IMR-90 (cell line): ENCODE data around the gene DDX59. TPM values are rescaled to one million over a fixed set of nuclear protein-coding genes. Genes with fewer than 3 reads are reported as not detected.

Experiments used
- ATAC-seq: fragments of 200-7000 bp; cut with Tn5 transposase; 2 replicates; pipeline ENCODE4 v1.9.1; 2020; ENCODE audit warnings: low read depth, mild to moderate bottlenecking, moderate library complexity
- BruUV-seq: library from RNA; stranded (reverse); fragments of 400-500 nt; replicated peaks from 2 replicates; lab custom pipeline; 2021; lab: Mats Ljungman, UMichigan
- CTCF ChIA-PET: fragments of 300-600 bp; formaldehyde crosslinking; extraction: SDS; loops from one replicate; lab custom pipeline; 2021; ENCODE audit warnings: antibody characterized with exemption; lab: Yijun Ruan, JAX
- POLR2A ChIA-PET: fragments of 300-600 bp; sonication (Branson Sonifier 250); formaldehyde crosslinking; loops from one replicate; lab custom pipeline; 2022; ENCODE audit warnings: antibody characterized with exemption; ENCODE audit not compliant: unreplicated experiment; lab: Charles Lee
- DNase-seq: peaks from one replicate; pipeline ENCODE4 v3.0.0; 2013
- H2AFZ ChIP-seq: replicated peaks from 2 replicates; pipeline ENCODE3; 2013; ENCODE audit warnings: low read length, mild to moderate bottlenecking; ENCODE audit not compliant: poor library complexity
- H2AK5ac ChIP-seq: 2 replicates; pipeline ENCODE4 v1.6.1; 2013; ENCODE audit warnings: low read depth, low read length, inconsistent platforms
- H2AK9ac ChIP-seq: replicated peaks from 2 replicates; pipeline ENCODE3; 2013; ENCODE audit warnings: mild to moderate bottlenecking, low read depth, low read length, moderate library complexity; ENCODE audit not compliant: poor library complexity
- H2BK120ac ChIP-seq: 2 replicates; pipeline ENCODE4 v1.6.1; 2013; ENCODE audit warnings: low read depth, low read length, inconsistent platforms
- H2BK15ac ChIP-seq: 3 replicates; pipeline ENCODE4 v1.6.1; 2013; ENCODE audit warnings: low read depth, low read length, inconsistent platforms
- H2BK20ac ChIP-seq: 2 replicates; pipeline ENCODE4 v1.6.1; 2013; ENCODE audit warnings: low read depth, mild to moderate bottlenecking, inconsistent platforms, low read length, moderate library complexity
- H2BK5ac ChIP-seq: 2 replicates; pipeline ENCODE4 v1.6.1; 2013; ENCODE audit warnings: mild to moderate bottlenecking, low read depth, low read length, inconsistent platforms; ENCODE audit not compliant: poor library complexity, severe bottlenecking
- H3K14ac ChIP-seq: replicated peaks from 2 replicates; pipeline ENCODE4 v1.6.1; 2013; ENCODE audit warnings: low read depth, low read length, inconsistent platforms
- H3K18ac ChIP-seq: 2 replicates; pipeline ENCODE4 v1.6.1; 2013; ENCODE audit warnings: low read depth, low read length, control low read depth
- H3K23ac ChIP-seq: 2 replicates; pipeline ENCODE4 v1.6.1; 2013; ENCODE audit warnings: low read depth, low read length, inconsistent platforms
- H3K27ac ChIP-seq: 2 replicates; pipeline ENCODE4 v1.5.1; 2013; ENCODE audit warnings: mild to moderate bottlenecking, control low read depth, low read length; ENCODE audit not compliant: insufficient read depth
- H3K27me3 ChIP-seq: 2 replicates; pipeline ENCODE4 v1.6.1; 2013; ENCODE audit warnings: low read length; ENCODE audit not compliant: control insufficient read depth, insufficient read depth
- H3K36me3 ChIP-seq: 2 replicates; pipeline ENCODE4 v1.6.1; 2013; ENCODE audit warnings: low read length, mixed read lengths; ENCODE audit not compliant: control insufficient read depth, insufficient read depth
- H3K4ac ChIP-seq: 2 replicates; pipeline ENCODE4 v1.6.1; 2013; ENCODE audit warnings: low read depth, low read length, inconsistent platforms
- H3K4me1 ChIP-seq: 2 replicates; pipeline ENCODE4 v1.6.1; 2013; ENCODE audit warnings: low read length, mixed read lengths; ENCODE audit not compliant: control insufficient read depth, insufficient read depth
- H3K4me2 ChIP-seq: 2 replicates; pipeline ENCODE4 v1.6.1; 2013; ENCODE audit warnings: low read depth, mild to moderate bottlenecking, control low read depth, low read length, moderate library complexity
- H3K4me3 ChIP-seq: 2 replicates; pipeline ENCODE4 v1.5.1; 2013; ENCODE audit warnings: low read depth, mild to moderate bottlenecking, control low read depth, low read length, moderate library complexity; ENCODE audit not compliant: insufficient read depth
- H3K56ac ChIP-seq: 2 replicates; pipeline ENCODE4 v1.6.1; 2013; ENCODE audit warnings: low read length, inconsistent platforms; ENCODE audit not compliant: insufficient read depth; ENCODE audit errors: extremely low read depth
- H3K79me1 ChIP-seq, 2 experiments: 2 replicates each; pipeline ENCODE4 v1.6.1; 2013; ENCODE audit warnings: low read length in 2 of 2, inconsistent platforms in 1 of 2, low read depth in 1 of 2
- H3K9ac ChIP-seq: 2 replicates; pipeline ENCODE4 v1.6.1; 2013; ENCODE audit warnings: low read depth, low read length, control low read depth
- H3K9me1 ChIP-seq: 2 replicates; pipeline ENCODE4 v1.6.1; 2013; ENCODE audit warnings: low read length, inconsistent platforms; ENCODE audit not compliant: insufficient read depth
- H3K9me3 ChIP-seq: 2 replicates; pipeline ENCODE4 v1.6.1; 2013; ENCODE audit warnings: low read length; ENCODE audit not compliant: control insufficient read depth, insufficient read depth
- H4K20me1 ChIP-seq: 2 replicates; pipeline ENCODE4 v1.6.1; 2013; ENCODE audit warnings: low read length, inconsistent platforms; ENCODE audit not compliant: insufficient read depth
- H4K5ac ChIP-seq: 2 replicates; pipeline ENCODE4 v1.6.1; 2013; ENCODE audit warnings: mild to moderate bottlenecking, low read depth, low read length, control low read depth
- H4K8ac ChIP-seq, 2 experiments: 2 replicates each; pipeline ENCODE4 v1.6.1; 2013; ENCODE audit warnings: low read depth in 2 of 2, low read length in 2 of 2, control low read depth in 1 of 2, inconsistent platforms in 1 of 2
- H4K91ac ChIP-seq: 2 replicates; pipeline ENCODE4 v1.6.1; 2013; ENCODE audit warnings: low read depth, low read length, inconsistent platforms; ENCODE audit not compliant: insufficient read depth
- BHLHE40 ChIP-seq: fragments of 150-350 bp; IDR thresholded peaks from 2 replicates; pipeline ENCODE4 v1.6.1; 2016; ENCODE audit warnings: mild to moderate bottlenecking, low read depth, low read length
- CEBPB ChIP-seq: IDR thresholded peaks from 2 replicates; pipeline ENCODE4 v1.6.1; 2012; ENCODE audit warnings: low read depth, low read length, improper control_type of control experiment
- FOS ChIP-seq: fragments of 150-350 bp; IDR thresholded peaks from 2 replicates; pipeline ENCODE4 v1.6.1; 2016; ENCODE audit warnings: low read depth, low read length
- MAFK ChIP-seq: IDR thresholded peaks from 2 replicates; pipeline ENCODE4 v1.6.1; 2012; ENCODE audit warnings: low read depth, low read length, improper control_type of control experiment
- POLR2A ChIP-seq: IDR thresholded peaks from 2 replicates; pipeline ENCODE4 v1.6.1; 2012; ENCODE audit warnings: mild to moderate bottlenecking, low read depth, low read length
- RAD21 ChIP-seq: IDR thresholded peaks from 2 replicates; pipeline ENCODE4 v1.6.1; 2012; ENCODE audit warnings: low read length, improper control_type of control experiment
- RCOR1 ChIP-seq: IDR thresholded peaks from 2 replicates; pipeline ENCODE4 v1.6.1; 2012; ENCODE audit warnings: mild to moderate bottlenecking, low read length, improper control_type of control experiment; ENCODE audit not compliant: insufficient replicate concordance
- SMC3 ChIP-seq: fragments of 150-350 bp; IDR thresholded peaks from 2 replicates; pipeline ENCODE4 v1.6.1; 2016; ENCODE audit warnings: low read depth, mild to moderate bottlenecking, antibody characterized with exemption, low read length, moderate library complexity
- USF2 ChIP-seq: fragments of 150-350 bp; IDR thresholded peaks from 2 replicates; pipeline ENCODE4 v1.6.1; 2017; ENCODE audit warnings: mild to moderate bottlenecking, antibody characterized with exemption, low read length, low read depth
- WGBS, 2 experiments: methylation state at CpG; one replicate each; pipeline versions ENCODE4 v1.1.5 to v1.1.7; 2013; ENCODE audit warnings: missing lambda C conversion rate in 2 of 2; ENCODE audit not compliant: insufficient read length in 1 of 2; ENCODE audit errors: extremely low coverage in 2 of 2; 5-methylcytosine and 5-hydroxymethylcytosine counted together
- dilution Hi-C: fragments of 300-500 bp; cut with HindIII; formaldehyde crosslinking; loops from one replicate; pipeline ENCODE4 v1.14.3; 2018; ENCODE audit warnings: low sequenced_read_pairs; ENCODE audit not compliant: unreplicated experiment
- in situ Hi-C: fragments of 300-500 bp; cut with MboI; formaldehyde crosslinking; loops from 3 replicates; pipeline ENCODE4 v1.14.3; 2019; ENCODE audit warnings: low sequenced_read_pairs, inconsistent platforms, mixed read lengths
- intact Hi-C: fragments of 100-400 bp; cut with micrococcal nuclease; formaldehyde crosslinking; loops from 2 replicates; pipeline ENCODE4 v1.10.0; 2022
- polyA plus RNA-seq, 3 experiments: library from polyadenylated mRNA; depleted of rRNA; stranded (reverse); fragments of >200 nt; gene quantifications; 2 replicates each; pipeline ENCODE4 v1.2.3, GENCODE V29; 2012; ENCODE audit warnings: low replicate concordance in 1 of 3
- total RNA-seq: library from RNA; depleted of rRNA; stranded (reverse); fragments of >200 nt; gene quantifications from 2 replicates; pipeline ENCODE4 v1.2.3, GENCODE V29; 2012

Gene DDX59
- total and polyA plus RNA-seq, 2 of the 4 experiments (the other 2 are of a cell fraction): 8.6 to 9.1 TPM

- dilution Hi-C loops (no loop called here), intact Hi-C loops (no loop called here), in situ Hi-C loops (no loop called here)
- H2BK15ac ChIP-seq: no peak overlapping the region
- peaks cover 1% of the 10 kb centered on the region; the same call in 1 of the 2 replicates for H3K4me1 ChIP-seq
- peaks cover 3 to 16% of the 10 kb centered on the region in 2 experiments for H3K79me1 ChIP-seq
- H3K18ac ChIP-seq: no peak overlapping the region
- H3K36me3 ChIP-seq: peaks cover 19% of the 10 kb centered on the region
- CTCF ChIA-PET: no interaction called here
- H2BK5ac ChIP-seq: no peak overlapping the region
- H4K91ac ChIP-seq: no peak overlapping the region
- H2AK9ac ChIP-seq: no peak overlapping the region
- no peak overlapping the region for H3K14ac ChIP-seq
- no peak overlapping the region for H3K4ac ChIP-seq
- H3K9me1 ChIP-seq: peaks cover 7% of the 10 kb centered on the region; the same call in 1 of the 2 replicates
- ATAC-seq (no peak), DNase-seq (no peak)
- H3K56ac ChIP-seq: no peak overlapping the region
- POLR2A ChIA-PET: interaction anchor here (0.6 kb wide), 1 partner anchor 11 kb away, joined by 3 read pairs; no protein-coding TSS in a partner anchor
- H2AK5ac ChIP-seq: no peak overlapping the region
- H2BK20ac ChIP-seq: no peak overlapping the region
- 91% methylated on average over 5 of the region's 6 CpGs; no CpG with 5 or more reads in 1 of the 2 experiments for WGBS, 2 experiments
- no peaks in the 10 kb centered on the region for H3K27me3 ChIP-seq
- H3K23ac ChIP-seq: no peak overlapping the region
- H4K5ac ChIP-seq: no peak overlapping the region
- H3K27ac ChIP-seq: no peak overlapping the region
- H3K9me3 ChIP-seq: no peaks in the 10 kb centered on the region
- TF ChIP-seq FOS: no peak
- TF ChIP-seq POLR2A: no peak
- TF ChIP-seq BHLHE40: no peak
- TF ChIP-seq RAD21: no peak
- no peak for TF ChIP-seq SMC3
- no peak for TF ChIP-seq RCOR1
- no peak for TF ChIP-seq CEBPB
- no peak for TF ChIP-seq MAFK
- no peak for TF ChIP-seq USF2
- H3K9ac ChIP-seq: no peak overlapping the region
- no peaks in the 10 kb centered on the region; the same call in 1 of the 2 replicates for H4K20me1 ChIP-seq
- BruUV-seq: no TSS peak
- H2BK120ac ChIP-seq: no peak overlapping the region
- no peak overlapping the region for H4K8ac ChIP-seq
- no peak overlapping the region for H2AFZ ChIP-seq
- H3K4me2 ChIP-seq: no peak overlapping the region
- no peak overlapping the region for H3K4me3 ChIP-seq
Measured at GRCh38 chr1:200660719-200661118, 9.0 kb downstream of the DDX59 start.
